A673 (cell line): ENCODE measurements around the gene ZC3H18. TPM values are rescaled to one million over a fixed set of nuclear protein-coding genes. Genes with fewer than 3 reads are reported as not detected.

ENCODE experiments used
- BruUV-seq: library from RNA; stranded (reverse); fragments of 400-500 nt; replicated peaks from 2 replicates; lab custom pipeline; 2021; lab: Mats Ljungman, UMichigan
- CTCF ChIA-PET: fragments of 300-600 bp; sonication (Branson Sonifier 250); formaldehyde crosslinking; loops from one replicate; lab custom pipeline; 2022; ENCODE audit warnings: antibody characterized with exemption; lab: Charles Lee
- POLR2A ChIA-PET: fragments of 300-600 bp; sonication (Branson Sonifier 250); formaldehyde crosslinking; loops from one replicate; lab custom pipeline; 2022; ENCODE audit warnings: antibody characterized with exemption; ENCODE audit not compliant: low non-redundant PET; lab: Charles Lee
- DNase-seq: peaks from one replicate; pipeline ENCODE4 v3.0.0-alpha.2; 2015; ENCODE audit warnings: low spot score
- H3K27ac ChIP-seq: fragments of 200-600 bp; sonication (generic); 2 replicates; pipeline ENCODE4 v1.5.1; 2016; ENCODE audit warnings: mixed run types, low read depth, mild to moderate bottlenecking, mixed read lengths, antibody characterized with exemption, low read length; ENCODE audit not compliant: poor library complexity, severe bottlenecking
- H3K27me3 ChIP-seq: fragments of 200-600 bp; sonication (generic); replicated peaks from 2 replicates; pipeline ENCODE4 v1.6.1; 2017; ENCODE audit warnings: mixed run types, low read depth, mild to moderate bottlenecking, mixed read lengths, antibody characterized with exemption, low read length; ENCODE audit not compliant: insufficient read depth, poor library complexity
- H3K36me3 ChIP-seq: fragments of 200-600 bp; sonication (generic); 2 replicates; pipeline ENCODE4 v1.6.1; 2016; ENCODE audit warnings: mixed run types, mild to moderate bottlenecking, mixed read lengths, antibody characterized with exemption, low read length; ENCODE audit not compliant: insufficient read depth, poor library complexity, severe bottlenecking
- H3K4me1 ChIP-seq: fragments of 200-600 bp; sonication (generic); 2 replicates; pipeline ENCODE4 v1.6.1; 2017; ENCODE audit warnings: mixed run types, mild to moderate bottlenecking, mixed read lengths, antibody characterized with exemption, low read length; ENCODE audit not compliant: insufficient read depth, poor library complexity, severe bottlenecking
- H3K4me3 ChIP-seq: fragments of 200-600 bp; sonication (generic); 2 replicates; pipeline ENCODE4 v1.5.1; 2016; ENCODE audit warnings: low read depth, mixed run types, mild to moderate bottlenecking, mixed read lengths, low read length; ENCODE audit not compliant: poor library complexity, severe bottlenecking
- H3K9me3 ChIP-seq: fragments of 200-600 bp; sonication (generic); 2 replicates; pipeline ENCODE4 v1.6.1; 2016; ENCODE audit warnings: mixed run types, low read depth, mild to moderate bottlenecking, mixed read lengths, antibody characterized with exemption, low read length; ENCODE audit not compliant: poor library complexity, severe bottlenecking
- CTCF ChIP-seq: fragments of 300-800, 200-600 bp; sonication (generic); conservative IDR thresholded peaks from 2 replicates; pipeline ENCODE4 v1.5.1; 2017; ENCODE audit warnings: low read depth, mild to moderate bottlenecking, antibody characterized with exemption, low read length, moderate library complexity, mixed read lengths
- EZH2 ChIP-seq: fragments of 200-600 bp; sonication (generic); IDR thresholded peaks from 2 replicates; pipeline ENCODE4 v1.6.1; 2017; ENCODE audit warnings: borderline replicate concordance, low read depth, mild to moderate bottlenecking, mixed read lengths, antibody characterized with exemption, low read length; ENCODE audit not compliant: poor library complexity, severe bottlenecking
- intact Hi-C: fragments of 100-400 bp; cut with micrococcal nuclease; formaldehyde crosslinking; loops from one replicate; pipeline ENCODE4 v1.10.0; 2022; ENCODE audit not compliant: unreplicated experiment
- total RNA-seq: library from RNA; stranded (reverse); gene quantifications from 2 replicates; pipeline ENCODE4 v1.2.3, GENCODE V29; 2021

The ZC3H18 gene
- total RNA-seq, 1 experiment from 2014 or later: 83.4 TPM

GRCh38 chr16:88635671-88636319 is 65.6 kb downstream of the ZC3H18 start:
- POLR2A ChIA-PET: no interaction called here
- TF ChIP-seq EZH2 (no peak), CTCF (no peak)
- H3K4me3 ChIP-seq: no peak overlapping the region
- H3K9me3 ChIP-seq: no peaks in the 10 kb centered on the region
- peaks cover 22% of the 10 kb centered on the region for H3K27me3 ChIP-seq
- no peaks in the 10 kb centered on the region for H3K4me1 ChIP-seq
- no peak for DNase-seq
- intact Hi-C loops: no loop called here
- no TSS peak for BruUV-seq
- peaks cover 22% of the 10 kb centered on the region for H3K36me3 ChIP-seq
- H3K27ac ChIP-seq: no peak overlapping the region
- CTCF ChIA-PET: no interaction called here

- no peak for DNase-seq
- no TSS peak for BruUV-seq
- POLR2A ChIA-PET: no interaction called here
- Histone ChIP-seq H3K27ac (no peak overlapping the region), H3K9me3 (no peaks in the 10 kb centered on the region), H3K27me3 (peaks cover 22% of the 10 kb centered on the region), H3K36me3 (peaks cover 13% of the 10 kb centered on the region), H3K4me1 (no peaks in the 10 kb centered on the region), H3K4me3 (no peak overlapping the region)
- intact Hi-C loops: no loop called here
- CTCF ChIA-PET: no interaction called here
- no peak for TF ChIP-seq EZH2
- TF ChIP-seq CTCF: no peak
Measured at GRCh38 chr16:88636488-88637265, 66.5 kb downstream of the ZC3H18 start.

DNA sequence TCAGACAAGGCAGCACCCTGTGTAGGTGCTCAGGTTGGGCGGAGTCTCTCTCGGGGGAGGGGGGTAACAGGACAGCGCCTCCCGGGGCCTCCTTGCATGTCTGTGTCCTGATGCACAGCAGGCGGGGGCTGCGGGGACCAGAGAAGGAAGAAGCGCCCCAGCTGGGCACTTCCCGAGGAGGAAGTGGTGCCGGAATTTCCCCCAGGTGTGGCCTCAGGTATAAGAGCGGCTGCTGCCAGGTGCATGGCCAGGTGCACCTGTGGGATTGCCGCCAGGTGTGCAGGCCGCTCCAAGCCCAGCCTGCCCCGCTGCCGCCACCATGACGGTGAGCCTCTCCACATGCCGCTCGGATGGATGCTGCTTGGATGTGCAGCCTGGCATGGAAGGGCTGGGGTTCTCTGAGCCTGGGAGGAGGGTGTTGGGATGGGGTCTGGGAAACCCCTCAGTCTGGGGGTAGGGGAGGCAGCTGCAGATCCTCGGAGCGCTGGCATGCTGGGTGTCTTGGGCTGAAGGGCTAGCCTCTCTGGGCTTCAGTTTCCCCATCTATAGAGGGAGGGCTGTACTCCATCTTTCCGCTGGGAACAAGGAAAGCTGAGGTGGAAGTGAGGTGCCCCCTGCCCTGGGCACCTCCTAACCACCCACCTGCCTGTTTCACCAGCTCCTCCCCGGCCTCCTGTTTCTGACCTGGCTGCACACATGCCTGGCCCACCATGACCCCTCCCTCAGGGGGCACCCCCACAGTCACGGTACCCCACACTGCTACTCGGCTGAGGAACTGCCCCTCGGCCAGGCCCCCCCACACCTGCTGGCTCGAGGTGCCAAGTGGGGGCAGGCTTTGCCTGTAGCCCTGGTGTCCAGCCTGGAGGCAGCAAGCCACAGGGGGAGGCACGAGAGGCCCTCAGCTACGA is 68.4 kb downstream of the ZC3H18 start, which contains the start of gene IL17C:
Gene IL17C, plus strand, starts transcription at position 250 of the 908 bp plus-strand sequence. Its CDS starts 70 bp downstream, at position 320.
- no peaks in the 10 kb centered on the region for H3K4me1 ChIP-seq
- peaks cover 22% of the 10 kb centered on the region for H3K27me3 ChIP-seq
- H3K27ac ChIP-seq: no peak within 1 kb of the TSS
- H3K9me3 ChIP-seq: no peaks in the 10 kb centered on the region
- ChIA-PET CTCF (no interaction called here), POLR2A (no interaction called here)
- intact Hi-C loops: no loop called here
- TF ChIP-seq CTCF (no peak), EZH2 (no peak)
- DNase-seq: no peak
- H3K36me3 ChIP-seq: no peaks in the 10 kb centered on the region
- no peak within 1 kb of the TSS for H3K4me3 ChIP-seq
- no TSS peak for BruUV-seq
